Endothelial cell of umbilical vein (primary cell): ENCODE data around the gene APCDD1. TPM values are rescaled to one million over a fixed set of nuclear protein-coding genes. Genes with fewer than 3 reads are reported as not detected.

Experiments used
- BruUV-seq: library from RNA; stranded (reverse); fragments of 400-500 nt; replicated peaks from 2 replicates; lab custom pipeline; 2021; lab: Mats Ljungman, UMichigan
- CTCF ChIA-PET: fragments of 300-600, 350-600 bp; sonication (Branson Sonifier 250); formaldehyde crosslinking; loops from one replicate; lab custom pipeline; 2021; ENCODE audit warnings: antibody characterized with exemption, inconsistent platforms; lab: Charles Lee
- POLR2A ChIA-PET: fragments of 300-600, 350-600 bp; sonication (Branson Sonifier 250); formaldehyde crosslinking; loops from one replicate; lab custom pipeline; 2021; ENCODE audit warnings: antibody characterized with exemption, inconsistent platforms; lab: Charles Lee
- DNase-seq: peaks from one replicate; pipeline ENCODE4 v3.0.0-alpha.2; 2011; ENCODE audit warnings: low read depth, low spot score
- FAIRE-seq: peaks from 2 replicates; lab custom pipeline; 2011; peaks lifted over from hg19 to GRCh38; lab: Jason Lieb, UNC
- H2AFZ ChIP-seq: 2 replicates; pipeline ENCODE4 v1.6.0; 2012; ENCODE audit warnings: low read depth, low read length, control low read depth, inconsistent platforms
- H3K27ac ChIP-seq: 2 replicates; pipeline ENCODE4 v1.5.1; 2011; ENCODE audit warnings: low read depth, mild to moderate bottlenecking, control low read depth, low read length, moderate library complexity; ENCODE audit not compliant: insufficient read depth
- H3K27me3 ChIP-seq, 2 experiments: 2 replicates each; pipeline versions ENCODE4 v1.6.0 to v1.6.1; 2011; ENCODE audit warnings: low read length in 2 of 2, mixed read lengths in 1 of 2; ENCODE audit not compliant: control insufficient read depth in 2 of 2, insufficient read depth in 2 of 2
- H3K36me3 ChIP-seq, 2 experiments: 2 replicates in 1 of 2; 3 replicates in 1 of 2; pipeline ENCODE4 v1.5.1; 2011; ENCODE audit warnings: low read length in 2 of 2, mild to moderate bottlenecking in 1 of 2, moderate library complexity in 1 of 2; ENCODE audit not compliant: control insufficient read depth in 2 of 2, insufficient read depth in 2 of 2; ENCODE audit errors: extremely low read depth in 1 of 2
- H3K4me1 ChIP-seq: 3 replicates; pipeline ENCODE4 v1.5.1; 2011; ENCODE audit warnings: mild to moderate bottlenecking, low read length; ENCODE audit not compliant: control insufficient read depth, insufficient read depth; ENCODE audit errors: extremely low read depth
- H3K4me2 ChIP-seq: 2 replicates; pipeline ENCODE4 v1.6.1; 2011; ENCODE audit warnings: low read length, control low read depth, mixed read lengths; ENCODE audit not compliant: insufficient read depth
- H3K4me3 ChIP-seq, 3 experiments: fragments of 200-600 bp in 1 of 3; sonication (generic), shearing (Covaris generic) in 1 of 3; replicated peaks in 1 of 3; 2 replicates each; pipeline ENCODE4 v1.5.1; 2011 to 2016; ENCODE audit warnings: control low read depth in 3 of 3, low read length in 3 of 3, mild to moderate bottlenecking in 2 of 3, inconsistent platforms in 1 of 3, low read depth in 1 of 3, moderate library complexity in 1 of 3; ENCODE audit not compliant: insufficient read depth in 1 of 3
- H3K79me2 ChIP-seq: 2 replicates; pipeline ENCODE4 v1.6.0; 2012; ENCODE audit warnings: low read length, inconsistent platforms; ENCODE audit not compliant: control insufficient read depth, insufficient read depth
- H3K9ac ChIP-seq: replicated peaks from 2 replicates; pipeline ENCODE3; 2011; ENCODE audit warnings: low read length, control low read depth; ENCODE audit not compliant: insufficient read depth; ENCODE audit errors: extremely low read depth
- H3K9me1 ChIP-seq: replicated peaks from 3 replicates; pipeline ENCODE4 v1.6.0; 2011; ENCODE audit warnings: mild to moderate bottlenecking, low read length; ENCODE audit not compliant: control insufficient read depth, insufficient read depth; ENCODE audit errors: extremely low read depth
- H3K9me3 ChIP-seq: replicated peaks from 2 replicates; pipeline ENCODE4 v1.5.1; 2012; ENCODE audit warnings: low read length, inconsistent platforms; ENCODE audit not compliant: control insufficient read depth, insufficient read depth
- H4K20me1 ChIP-seq: replicated peaks from 2 replicates; pipeline ENCODE3; 2011; ENCODE audit warnings: mild to moderate bottlenecking, low read length; ENCODE audit not compliant: control insufficient read depth, insufficient read depth; ENCODE audit errors: extremely low read depth
- EZH2 ChIP-seq: IDR thresholded peaks from 2 replicates; pipeline ENCODE4 v1.6.1; 2012; ENCODE audit warnings: borderline replicate concordance, low read depth, mild to moderate bottlenecking, moderate library complexity, low read length, inconsistent platforms; ENCODE audit not compliant: severe bottlenecking
- FOS ChIP-seq: IDR thresholded peaks from 2 replicates; pipeline ENCODE4 v1.6.1; 2011; ENCODE audit warnings: mild to moderate bottlenecking, low read length, moderate library complexity, borderline replicate concordance; ENCODE audit not compliant: insufficient read depth
- GATA2 ChIP-seq: IDR thresholded peaks from 2 replicates; pipeline ENCODE4 v1.7.0; 2011; ENCODE audit warnings: low read depth, mild to moderate bottlenecking, moderate library complexity, mixed read lengths, low read length; ENCODE audit not compliant: insufficient read length, insufficient read depth
- MAX ChIP-seq: IDR thresholded peaks from 2 replicates; pipeline ENCODE4 v1.6.1; 2011; ENCODE audit not compliant: insufficient read depth, insufficient read length
- MYC ChIP-seq: IDR thresholded peaks from one replicate; pipeline ENCODE4 v1.6.1; 2011; ENCODE audit warnings: mild to moderate bottlenecking, low read depth, low read length
- POLR2A ChIP-seq: IDR thresholded peaks from 2 replicates; pipeline ENCODE4 v1.6.1; 2012; ENCODE audit warnings: low read depth, mild to moderate bottlenecking, control low read depth, low read length
- POLR2AphosphoS5 ChIP-seq: IDR thresholded peaks from 2 replicates; pipeline ENCODE4 v1.6.1; 2012; ENCODE audit warnings: low read depth, mild to moderate bottlenecking, control low read depth, low read length, moderate library complexity; ENCODE audit not compliant: insufficient read depth
- dilution Hi-C: fragments of 300-500 bp; cut with MboI; formaldehyde crosslinking; loops from one replicate; pipeline ENCODE4 v1.15.0; 2019; ENCODE audit warnings: low sequenced_read_pairs; ENCODE audit not compliant: extremely low pct_ligation_motif_present
- intact Hi-C: fragments of 100-400 bp; cut with micrococcal nuclease; formaldehyde crosslinking; loops from one replicate; pipeline ENCODE4 v1.10.0; 2022
- polyA plus RNA-seq, 4 experiments: library from polyadenylated mRNA; depleted of rRNA in 3 of 4; stranded (reverse) in 3 of 4; unstranded in 1 of 4; fragments of >200 nt; gene quantifications; 2 replicates each; pipeline versions ENCODE4 v1.2.1 to v1.2.3, GENCODE V29; 2011 to 2012; ENCODE audit warnings: missing spikeins in 1 of 4
- total RNA-seq: library from RNA; stranded (reverse); gene quantifications from 2 replicates; pipeline ENCODE4 v1.2.3, GENCODE V29; 2021
- TF ChIP-seq, protein P1 (sequence below), 2 donors: IDR thresholded peaks; 1 replicate in 1 of 2; 2 replicates in 1 of 2; pipeline ENCODE4 v1.5.1; 2011; ENCODE audit warnings: low read length in 2 of 2, mild to moderate bottlenecking in 2 of 2, moderate library complexity in 2 of 2, control low read depth in 1 of 2, inconsistent platforms in 1 of 2, low read depth in 1 of 2; ENCODE audit not compliant: insufficient read depth in 1 of 2; ENCODE audit errors: extremely low read depth in 1 of 2

The APCDD1 gene
- total and polyA plus RNA-seq, 2 donors (not counting 3 experiments of a cell fraction or from before 2014, with no cell fraction given), result 0.95 to 1.4 TPM

DNA sequence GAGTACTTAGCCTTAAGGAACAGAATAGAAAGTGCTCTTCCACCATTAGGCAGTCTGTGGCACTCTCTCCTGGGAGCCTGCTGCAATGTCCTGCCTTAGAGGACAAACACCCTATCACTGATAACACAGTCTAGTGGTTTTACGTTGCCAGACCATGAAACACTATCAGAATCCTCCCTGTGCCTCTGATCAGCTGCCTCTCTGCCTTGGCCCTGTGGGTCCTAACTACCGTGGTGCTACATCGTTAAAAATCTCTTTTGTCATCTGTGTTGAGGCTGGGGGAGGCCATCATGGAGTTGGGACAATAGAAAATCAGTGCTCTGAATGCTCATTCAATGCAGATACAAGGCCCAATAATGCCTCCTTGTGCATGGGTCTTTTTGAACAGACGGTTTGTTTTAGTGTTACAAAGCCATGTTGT lies 11.9 kb upstream of the APCDD1 start:
- H3K27me3 ChIP-seq, result peaks cover 3 to 9% of the 10 kb centered on the region in 2 experiments
- no peak for DNase-seq
- FAIRE-seq, result no peak
- dilution Hi-C loops, result no loop called here
- H3K27ac ChIP-seq, result no peak overlapping the region
- H3K9me1 ChIP-seq, result no peaks in the 10 kb centered on the region
- intact Hi-C loops, result no loop called here
- H3K9ac ChIP-seq, result no peak overlapping the region
- no peaks in the 10 kb centered on the region for H3K4me1 ChIP-seq
- H3K79me2 ChIP-seq, result no peaks in the 10 kb centered on the region
- no peak overlapping the region for H2AFZ ChIP-seq
- H4K20me1 ChIP-seq, result no peaks in the 10 kb centered on the region
- TF ChIP-seq MYC (no peak), EZH2 (no peak), POLR2A (no peak), POLR2AphosphoS5 (no peak), MAX (no peak), FOS (no peak), GATA2 (no peak)
- TF ChIP-seq, protein P1, sequence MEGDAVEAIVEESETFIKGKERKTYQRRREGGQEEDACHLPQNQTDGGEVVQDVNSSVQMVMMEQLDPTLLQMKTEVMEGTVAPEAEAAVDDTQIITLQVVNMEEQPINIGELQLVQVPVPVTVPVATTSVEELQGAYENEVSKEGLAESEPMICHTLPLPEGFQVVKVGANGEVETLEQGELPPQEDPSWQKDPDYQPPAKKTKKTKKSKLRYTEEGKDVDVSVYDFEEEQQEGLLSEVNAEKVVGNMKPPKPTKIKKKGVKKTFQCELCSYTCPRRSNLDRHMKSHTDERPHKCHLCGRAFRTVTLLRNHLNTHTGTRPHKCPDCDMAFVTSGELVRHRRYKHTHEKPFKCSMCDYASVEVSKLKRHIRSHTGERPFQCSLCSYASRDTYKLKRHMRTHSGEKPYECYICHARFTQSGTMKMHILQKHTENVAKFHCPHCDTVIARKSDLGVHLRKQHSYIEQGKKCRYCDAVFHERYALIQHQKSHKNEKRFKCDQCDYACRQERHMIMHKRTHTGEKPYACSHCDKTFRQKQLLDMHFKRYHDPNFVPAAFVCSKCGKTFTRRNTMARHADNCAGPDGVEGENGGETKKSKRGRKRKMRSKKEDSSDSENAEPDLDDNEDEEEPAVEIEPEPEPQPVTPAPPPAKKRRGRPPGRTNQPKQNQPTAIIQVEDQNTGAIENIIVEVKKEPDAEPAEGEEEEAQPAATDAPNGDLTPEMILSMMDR (IDR thresholded peaks at IDR 0.05; ENCODE audit: extremely low read depth in 1 of 2, insufficient read depth in 1 of 2, low read depth in 1 of 2, low read length in 2 of 2), result no peak
- POLR2A ChIA-PET, result no interaction called here
- CTCF ChIA-PET, result no interaction called here
- H3K4me3 ChIP-seq, result no peak overlapping the region
- no peak overlapping the region for H3K4me2 ChIP-seq
- H3K36me3 ChIP-seq, result no peaks in the 10 kb centered on the region
- H3K9me3 ChIP-seq, result no peaks in the 10 kb centered on the region
- no TSS peak for BruUV-seq
